Spleen (tissue), 11 donors: Measurements from ENCODE around the gene NFYB. TPM values are rescaled to one million over a fixed set of nuclear protein-coding genes. Genes with fewer than 3 reads are reported as not detected.
A peak's percentile ranks its signal among the peaks of the same experiment; 100 is the strongest.

Source experiments
- DNase-seq: peaks from one replicate; pipeline ENCODE4 v3.0.0-alpha.2; 2020
- H3K27ac ChIP-seq, 8 donors: fragments of 200-600 bp; sonication (generic) in 7 of 8; 1 replicate in 4 of 8; 2 replicates in 4 of 8; pipeline versions ENCODE4 v1.5.0 to v1.8.0; 2016 to 2021; ENCODE audit warnings: inconsistent platforms in 4 of 8, mild to moderate bottlenecking in 4 of 8, moderate library complexity in 1 of 8
- H3K27me3 ChIP-seq, 7 donors: fragments of 200-600 bp; sonication (generic) in 6 of 7; replicated peaks in 1 of 7; 1 replicate in 4 of 7; 2 replicates in 3 of 7; pipeline versions ENCODE4 v1.5.0 to v1.8.0; 2016 to 2021; ENCODE audit warnings: inconsistent platforms in 3 of 7, mild to moderate bottlenecking in 1 of 7
- H3K36me3 ChIP-seq, 6 donors: fragments of 200-600 bp; sonication (generic) in 5 of 6; 1 replicate in 4 of 6; 2 replicates in 2 of 6; pipeline versions ENCODE4 v1.5.0 to v1.8.0; 2016 to 2021; ENCODE audit warnings: inconsistent platforms in 2 of 6
- H3K4me1 ChIP-seq, 6 donors: fragments of 200-600 bp; sonication (generic) in 5 of 6; 1 replicate in 3 of 6; 2 replicates in 3 of 6; pipeline versions ENCODE4 v1.5.0 to v1.8.0; 2016 to 2021; ENCODE audit warnings: inconsistent platforms in 3 of 6
- H3K4me3 ChIP-seq, 8 donors: fragments of 200-600 bp; sonication (generic) in 7 of 8; 1 replicate in 4 of 8; 2 replicates in 4 of 8; pipeline versions ENCODE4 v1.5.0 to v1.8.0; 2016 to 2021; ENCODE audit warnings: inconsistent platforms in 4 of 8, mild to moderate bottlenecking in 4 of 8, moderate library complexity in 2 of 8
- H3K9me3 ChIP-seq, 8 donors: fragments of 200-600 bp; sonication (generic) in 7 of 8; 1 replicate in 4 of 8; 2 replicates in 4 of 8; pipeline versions ENCODE4 v1.5.0 to v1.8.0; 2016 to 2021; ENCODE audit warnings: inconsistent platforms in 4 of 8
- POLR2A ChIP-seq, 3 donors: fragments of 450-650 bp; IDR thresholded peaks; one replicate each; pipeline ENCODE4 v1.5.1; 2017; ENCODE audit warnings: antibody characterized with exemption in 3 of 3, mild to moderate bottlenecking in 1 of 3
- POLR2AphosphoS5 ChIP-seq, 3 donors: sonication (generic); formaldehyde crosslinking; IDR thresholded peaks; one replicate each; pipeline ENCODE4 v1.5.1; 2017; ENCODE audit warnings: antibody characterized with exemption in 3 of 3
- WGBS, 5 donors: extraction: QIAGEN DNeasy Blood & Tissue Kit in 3 of 5; methylation state at CpG; one replicate each; pipeline versions ENCODE4 v1.1.5 to v1.1.7; 2013 to 2018; 5-methylcytosine and 5-hydroxymethylcytosine counted together
- intact Hi-C: fragments of 100-400 bp; cut with DNase I; formaldehyde crosslinking; loops from one replicate; pipeline ENCODE4 v1.15.0; 2023; ENCODE audit warnings: low total_unique reads
- polyA plus RNA-seq, 3 donors: library from polyadenylated mRNA; stranded (reverse); fragments of 200-250 nt; gene quantifications; one replicate each; pipeline ENCODE4 v1.2.1, GENCODE V29; 2013
- total RNA-seq, 7 donors: library from RNA; depleted of rRNA in 3 of 7; stranded (reverse); fragments of >200 nt in 3 of 7; fragmentation: NEBNext Ultra II Directional in 4 of 7; extraction: Animal tissue kit (Norgen Biotek cat#: 25700) in 4 of 7; gene quantifications; one replicate each; pipeline versions ENCODE4 v1.1.0 to v1.2.1, GENCODE V29; 2016 to 2021
- TF ChIP-seq, protein P1 (sequence below), 11 experiments: fragments of 200-600 bp in 7 of 11; fragments of 450-650 bp in 4 of 11; sonication (generic) in 4 of 11; IDR thresholded peaks in 8 of 11; conservative IDR thresholded peaks in 3 of 11; 1 replicate in 7 of 11; 2 replicates in 4 of 11; pipeline versions ENCODE4 v1.4.0 to v1.8.0; 2016 to 2021; ENCODE audit warnings: antibody characterized with exemption in 11 of 11, inconsistent platforms in 4 of 11, mild to moderate bottlenecking in 1 of 11
- donor health status: healthy with polysubstance abuse.
- donor health status: DM: no; HTN: no; CAD: no; lungs with moderate emphysema.
- donor health status: DM: no; HTN: no; CAD: no.
- donor health status: Bipolar disorder and iron deficiency.
- donor health status: healthy.
- donor health status: DM: no; HTN: no; CAD: no.
- donor health status: DM: yes; HTN: yes; CAD: no.

NFYB gene
- total and polyA plus RNA-seq, 10 donors = 21.1 to 28.3 (median 25.6) TPM

DNA sequence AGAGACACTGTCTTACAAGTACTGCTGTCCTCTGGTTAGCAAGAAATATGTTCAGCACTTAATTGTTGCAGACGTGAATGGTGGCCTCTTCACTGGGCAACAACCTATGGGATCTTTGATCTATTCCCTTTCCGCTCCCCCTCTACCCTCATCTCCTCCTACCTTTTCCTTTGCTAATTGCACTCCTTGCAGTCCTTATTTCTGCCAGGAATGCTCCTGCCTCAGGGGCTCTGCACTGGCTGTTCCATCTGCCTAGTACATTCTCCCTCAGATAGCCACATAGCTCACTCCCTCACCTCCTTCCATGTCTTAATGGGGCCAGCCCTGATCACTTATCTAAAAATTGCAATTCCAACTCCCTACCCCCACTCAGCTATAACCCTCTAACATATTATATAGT is 4.5 kb upstream of the NFYB start:
- no peak for DNase-seq
- no peaks in the 10 kb centered on the region for H3K36me3 ChIP-seq
- peaks cover 0 to 7% (median 0%) of the 10 kb centered on the region in 7 donors for H3K27me3 ChIP-seq
- 85 to 96% (median 92%) methylated on average over 2 of the region's 2 CpGs for WGBS, 5 donors
- H3K27ac ChIP-seq = no peak overlapping the region
- intact Hi-C loops = no loop called here
- TF ChIP-seq, protein P1, sequence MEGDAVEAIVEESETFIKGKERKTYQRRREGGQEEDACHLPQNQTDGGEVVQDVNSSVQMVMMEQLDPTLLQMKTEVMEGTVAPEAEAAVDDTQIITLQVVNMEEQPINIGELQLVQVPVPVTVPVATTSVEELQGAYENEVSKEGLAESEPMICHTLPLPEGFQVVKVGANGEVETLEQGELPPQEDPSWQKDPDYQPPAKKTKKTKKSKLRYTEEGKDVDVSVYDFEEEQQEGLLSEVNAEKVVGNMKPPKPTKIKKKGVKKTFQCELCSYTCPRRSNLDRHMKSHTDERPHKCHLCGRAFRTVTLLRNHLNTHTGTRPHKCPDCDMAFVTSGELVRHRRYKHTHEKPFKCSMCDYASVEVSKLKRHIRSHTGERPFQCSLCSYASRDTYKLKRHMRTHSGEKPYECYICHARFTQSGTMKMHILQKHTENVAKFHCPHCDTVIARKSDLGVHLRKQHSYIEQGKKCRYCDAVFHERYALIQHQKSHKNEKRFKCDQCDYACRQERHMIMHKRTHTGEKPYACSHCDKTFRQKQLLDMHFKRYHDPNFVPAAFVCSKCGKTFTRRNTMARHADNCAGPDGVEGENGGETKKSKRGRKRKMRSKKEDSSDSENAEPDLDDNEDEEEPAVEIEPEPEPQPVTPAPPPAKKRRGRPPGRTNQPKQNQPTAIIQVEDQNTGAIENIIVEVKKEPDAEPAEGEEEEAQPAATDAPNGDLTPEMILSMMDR (IDR thresholded peaks at IDR 0.05 in 8 of 11, conservative IDR thresholded peaks at IDR 0.05 in 3 of 11) = no peak
- TF ChIP-seq POLR2A (IDR thresholded peaks at IDR 0.05) (no peak), POLR2AphosphoS5 (IDR thresholded peaks at IDR 0.05) (no peak)
- no peak overlapping the region for H3K4me3 ChIP-seq
- no peaks in the 10 kb centered on the region for H3K9me3 ChIP-seq
- peaks cover 0 to 16% (median 7%) of the 10 kb centered on the region in 6 donors for H3K4me1 ChIP-seq

DNA sequence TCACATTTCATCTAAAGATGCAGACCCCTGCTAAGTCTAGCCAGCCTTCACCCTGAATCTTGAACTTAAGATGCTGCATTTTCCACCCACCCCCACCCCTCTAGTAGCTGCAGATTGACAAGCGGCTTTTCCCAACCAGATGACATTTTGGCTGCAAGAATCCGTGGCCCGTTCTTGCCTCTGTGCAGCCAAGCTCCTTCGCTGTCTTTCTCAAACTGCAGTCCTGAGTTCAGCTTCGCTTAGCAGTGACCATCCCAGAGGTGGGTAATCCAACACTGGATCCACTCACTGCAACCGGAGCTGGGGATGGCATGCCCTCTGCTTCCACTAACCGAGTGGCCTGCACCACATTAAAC is 765 bp upstream of the NFYB start:
- Histone ChIP-seq H3K4me3 (peak overlapping the region in 5 of 8 donors; percentile 30 to 80 (median 74)), H3K27ac (peak overlapping the region in 4 of 8 donors; percentile 72 to 95 (median 82)), H3K9me3 (no peaks in the 10 kb centered on the region), H3K27me3 (no peaks in the 10 kb centered on the region), H3K4me1 (peaks cover 11 to 52% (median 37%) of the 10 kb centered on the region in 6 donors), H3K36me3 (peaks cover 0 to 14% (median 3%) of the 10 kb centered on the region in 6 donors)
- TF ChIP-seq, protein P1 (IDR thresholded peaks at IDR 0.05 in 8 of 11, conservative IDR thresholded peaks at IDR 0.05 in 3 of 11) = no peak
- TF ChIP-seq POLR2AphosphoS5 (IDR thresholded peaks at IDR 0.05) = no peak
- no peak for TF ChIP-seq POLR2A (IDR thresholded peaks at IDR 0.05)
- DNase-seq = no peak
- 93 to 98% (median 94%) methylated on average over 7 of the region's 7 CpGs for WGBS, 5 donors
- intact Hi-C loops = no loop called here

- Histone ChIP-seq H3K27ac (peak overlapping the region; percentile 80 to 95 (median 88)), H3K9me3 (no peaks in the 10 kb centered on the region), H3K4me1 (peaks cover 11 to 61% (median 44%) of the 10 kb centered on the region in 6 donors), H3K27me3 (no peaks in the 10 kb centered on the region), H3K4me3 (peak overlapping the region; percentile 61 to 80 (median 68)), H3K36me3 (peaks cover 0 to 29% (median 8%) of the 10 kb centered on the region in 6 donors)
- intact Hi-C loops = no loop called here
- WGBS, 5 donors = 1 to 2% (median 1%) methylated on average over 19 to 78 of the region's 78 CpGs
- TF ChIP-seq POLR2A (IDR thresholded peaks at IDR 0.05) (no peak), POLR2AphosphoS5 (IDR thresholded peaks at IDR 0.05) (peak; percentile 8 to 49 (median 46))
- TF ChIP-seq, protein P1 (IDR thresholded peaks at IDR 0.05 in 8 of 11, conservative IDR thresholded peaks at IDR 0.05 in 3 of 11) = no peak
- peak; percentile 92 for DNase-seq
Observed at GRCh38 chr12:104137001-104137901, 759 bp downstream of the NFYB start.

DNA sequence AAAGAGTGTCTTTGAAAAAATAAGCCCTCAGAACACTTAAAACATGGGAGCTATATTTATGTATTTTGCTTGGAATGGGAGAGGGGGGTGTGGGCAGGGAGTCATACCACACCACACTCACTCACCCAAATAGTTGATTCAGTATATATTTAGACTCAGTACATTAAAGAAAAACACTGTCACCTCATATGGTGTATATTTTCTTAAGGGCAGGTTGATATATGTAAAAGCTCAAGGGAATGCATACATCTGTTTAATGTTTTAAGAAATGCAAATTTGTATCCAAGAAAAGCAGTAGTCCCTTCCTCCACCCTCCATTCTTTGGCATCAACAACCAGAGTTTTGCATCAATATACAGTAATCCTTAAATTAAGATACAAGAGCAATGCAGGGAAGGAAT is 1.4 kb downstream of the NFYB start:
- DNase-seq = no peak
- Histone ChIP-seq H3K27ac (peak overlapping the region in 6 of 8 donors; percentile 81 to 95 (median 90)), H3K36me3 (peaks cover 0 to 36% (median 12%) of the 10 kb centered on the region in 6 donors), H3K4me3 (peak overlapping the region in 7 of 8 donors; percentile 62 to 80 (median 70)), H3K4me1 (peaks cover 14 to 68% (median 44%) of the 10 kb centered on the region in 6 donors), H3K27me3 (no peaks in the 10 kb centered on the region), H3K9me3 (no peaks in the 10 kb centered on the region)
- TF ChIP-seq POLR2A (IDR thresholded peaks at IDR 0.05) (no peak), POLR2AphosphoS5 (IDR thresholded peaks at IDR 0.05) (no peak)
- TF ChIP-seq, protein P1 (IDR thresholded peaks at IDR 0.05 in 8 of 11, conservative IDR thresholded peaks at IDR 0.05 in 3 of 11) = no peak
- intact Hi-C loops = no loop called here
